Ovary (tissue), 9 donors: ENCODE measurements around the gene ACVR1C. TPM values are rescaled to one million over a fixed set of nuclear protein-coding genes. Genes with fewer than 3 reads are reported as not detected.
"Not testable (repeated sequence)": the region's sequence is repeated elsewhere in the genome, so short reads cannot be mapped to it uniquely, and the experiment has no call there.

Experiments
- DNase-seq, 5 donors: peaks; one replicate each; pipeline ENCODE4 v3.0.0-alpha.2; 2019 to 2020
- H3K27ac ChIP-seq, 2 donors: fragments of 200-600 bp; one replicate each; pipeline versions ENCODE4 v1.5.1 to v1.8.0; 2019 to 2022
- H3K27me3 ChIP-seq: fragments of 200-600 bp; one replicate; pipeline ENCODE4 v1.8.0; 2022
- H3K36me3 ChIP-seq: fragments of 200-600 bp; sonication (generic); one replicate; pipeline ENCODE4 v1.5.1; 2019
- H3K4me1 ChIP-seq: one replicate; pipeline ENCODE4 v1.8.1; 2013; ENCODE audit warnings: mild to moderate bottlenecking, moderate library complexity; ENCODE audit not compliant: insufficient read depth
- H3K4me3 ChIP-seq: fragments of 200-600 bp; sonication (generic); one replicate; pipeline ENCODE4 v1.5.1; 2017
- H3K9me3 ChIP-seq, 2 donors: fragments of 200-600 bp in 1 of 2; sonication (generic) in 1 of 2; one replicate each; pipeline versions ENCODE4 v1.5.1 to v1.8.1; 2013 to 2019; ENCODE audit warnings: mild to moderate bottlenecking in 1 of 2, moderate library complexity in 1 of 2
- EP300 ChIP-seq: sonication (generic); formaldehyde crosslinking; IDR thresholded peaks from one replicate; pipeline ENCODE4 v1.6.1; 2017; ENCODE audit warnings: antibody characterized with exemption
- POLR2A ChIP-seq: fragments of 450-650 bp; IDR thresholded peaks from one replicate; pipeline ENCODE4 v1.6.1; 2017; ENCODE audit warnings: antibody characterized with exemption, mild to moderate bottlenecking, moderate library complexity
- WGBS, 3 donors: extraction: QIAGEN DNeasy Blood & Tissue Kit in 1 of 3; methylation state at CpG; one replicate each; pipeline versions ENCODE4 v1.1.5 to v1.1.7; 2013 to 2017; 5-methylcytosine and 5-hydroxymethylcytosine counted together
- intact Hi-C, 4 donors: fragments of 100-400 bp; cut with DNase I; formaldehyde crosslinking; loops; one replicate each; pipeline versions ENCODE4 v1.11.0 to v1.15.1; 2022 to 2023
- polyA plus RNA-seq, 2 donors: library from polyadenylated mRNA; stranded (reverse); fragments of 200-250 nt in 1 of 2; fragments of 350-450 nt in 1 of 2; fragmentation: Illumina TruSeq in 1 of 2; extraction: RNeasy Lipid Tissue Mini Kit (QIAGEN cat#74804) in 1 of 2; gene quantifications; one replicate each; pipeline ENCODE4 v1.2.3, GENCODE V29; 2013 to 2014
- total RNA-seq, 7 donors: library from RNA; depleted of rRNA in 2 of 7; stranded (reverse); fragments of >200 nt in 2 of 7; fragmentation: NEBNext Ultra II Directional in 3 of 7; extraction: Animal tissue kit (Norgen Biotek cat#: 25700) in 3 of 7; gene quantifications; one replicate each; pipeline versions ENCODE4 v1.1.0 to v1.2.4, GENCODE V29; 2016 to 2023
- TF ChIP-seq, protein P1 (sequence below), 3 donors: fragments of 450-650 bp in 2 of 3; fragments of 200-600 bp in 1 of 3; IDR thresholded peaks; one replicate each; pipeline versions ENCODE4 v1.5.1 to v1.8.0; 2016 to 2022; ENCODE audit warnings: antibody characterized with exemption in 3 of 3, mild to moderate bottlenecking in 1 of 3
- donor health status: DM: no; HTN: no; CAD: no; lungs with moderate emphysema.
- donor health status: DM: no; HTN: no; CAD: no.
- donor health status: Bipolar disorder and iron deficiency.
- donor health status: DM: yes; HTN: yes; CAD: no.
- donor health status: DM: no; HTN: no; CAD: no.
- donor health status: DM: yes; HTN: yes; CAD: no.

The ACVR1C gene
- total and polyA plus RNA-seq, 9 donors = 0.45 to 8.7 (median 1.8) TPM

DNA sequence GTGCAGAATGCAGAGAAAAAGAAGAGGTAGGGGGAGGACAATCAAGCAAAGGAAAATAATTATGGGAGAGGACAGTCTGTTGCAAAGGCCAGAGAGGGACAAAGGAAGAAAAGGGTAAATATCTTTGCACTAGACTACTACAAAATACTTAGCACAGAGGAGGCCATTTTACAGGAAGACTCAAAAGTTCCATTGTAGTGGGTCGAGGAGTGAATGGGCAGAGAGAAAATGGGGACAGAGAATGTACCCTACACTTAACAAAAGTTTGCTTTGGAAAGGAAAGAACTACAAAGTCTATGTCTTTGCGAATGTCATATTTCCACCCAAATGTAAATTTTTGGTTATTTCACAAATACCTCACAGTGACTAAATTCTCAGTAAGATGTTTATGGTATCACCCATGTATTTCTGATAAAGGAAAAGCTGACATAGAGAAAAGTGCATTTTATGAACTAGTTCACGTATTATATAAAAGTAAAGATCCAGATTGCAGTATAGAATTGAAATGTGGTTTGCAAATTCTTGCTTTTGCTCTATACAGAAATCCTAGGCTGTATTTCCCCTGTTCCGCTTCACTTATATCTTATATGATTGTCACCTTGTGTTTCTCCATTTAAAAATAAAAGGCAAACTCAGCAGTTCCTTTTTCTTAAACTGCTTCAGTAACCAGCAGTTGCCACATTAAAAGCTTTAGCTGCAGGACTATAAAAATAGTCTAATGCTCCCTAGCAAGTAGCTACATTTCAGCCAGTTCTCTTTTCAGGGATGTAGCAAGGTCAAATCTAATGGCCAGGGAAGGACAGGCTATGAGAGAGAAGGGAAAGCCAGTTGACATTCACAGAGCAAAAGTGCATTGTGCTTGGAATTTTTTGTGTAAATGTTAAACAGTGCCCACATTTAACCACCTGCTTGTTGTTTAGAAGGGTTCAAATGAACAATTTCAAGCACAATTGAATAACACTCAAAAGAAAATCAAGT, 105.1 kb downstream of the ACVR1C start:
- Histone ChIP-seq H3K9me3 (no peaks in the 10 kb centered on the region), H3K27me3 (no peaks in the 10 kb centered on the region), H3K4me1 (no peaks in the 10 kb centered on the region), H3K27ac (no peak overlapping the region), H3K4me3 (no peak overlapping the region), H3K36me3 (no peaks in the 10 kb centered on the region)
- intact Hi-C loops = no loop called here
- WGBS, 3 donors = 84 to 91% (median 90%) methylated on average over 4 of the region's 4 CpGs
- TF ChIP-seq EP300 (no peak), POLR2A (no peak)
- TF ChIP-seq, protein P1, sequence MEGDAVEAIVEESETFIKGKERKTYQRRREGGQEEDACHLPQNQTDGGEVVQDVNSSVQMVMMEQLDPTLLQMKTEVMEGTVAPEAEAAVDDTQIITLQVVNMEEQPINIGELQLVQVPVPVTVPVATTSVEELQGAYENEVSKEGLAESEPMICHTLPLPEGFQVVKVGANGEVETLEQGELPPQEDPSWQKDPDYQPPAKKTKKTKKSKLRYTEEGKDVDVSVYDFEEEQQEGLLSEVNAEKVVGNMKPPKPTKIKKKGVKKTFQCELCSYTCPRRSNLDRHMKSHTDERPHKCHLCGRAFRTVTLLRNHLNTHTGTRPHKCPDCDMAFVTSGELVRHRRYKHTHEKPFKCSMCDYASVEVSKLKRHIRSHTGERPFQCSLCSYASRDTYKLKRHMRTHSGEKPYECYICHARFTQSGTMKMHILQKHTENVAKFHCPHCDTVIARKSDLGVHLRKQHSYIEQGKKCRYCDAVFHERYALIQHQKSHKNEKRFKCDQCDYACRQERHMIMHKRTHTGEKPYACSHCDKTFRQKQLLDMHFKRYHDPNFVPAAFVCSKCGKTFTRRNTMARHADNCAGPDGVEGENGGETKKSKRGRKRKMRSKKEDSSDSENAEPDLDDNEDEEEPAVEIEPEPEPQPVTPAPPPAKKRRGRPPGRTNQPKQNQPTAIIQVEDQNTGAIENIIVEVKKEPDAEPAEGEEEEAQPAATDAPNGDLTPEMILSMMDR (IDR thresholded peaks at IDR 0.05) = no peak
- DNase-seq = no peak

DNA sequence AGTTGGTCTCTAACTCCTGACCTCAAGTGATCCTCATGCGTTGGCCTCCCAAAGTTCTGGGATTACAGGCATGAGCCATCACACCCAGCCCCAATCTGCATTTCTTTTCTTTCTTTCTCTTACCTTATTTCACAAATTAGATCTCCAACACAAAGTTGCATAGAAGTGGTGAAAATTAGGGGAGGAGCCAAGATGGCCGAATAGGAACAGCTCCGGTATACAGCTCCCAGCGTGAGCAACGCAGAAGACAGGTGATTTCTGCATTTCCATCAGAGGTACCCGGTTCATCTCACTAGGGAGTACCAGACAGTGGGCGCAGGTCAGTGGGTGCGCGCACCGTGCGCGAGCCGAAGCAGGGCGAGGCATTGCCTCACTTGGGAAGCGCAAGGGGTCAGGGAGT, 113.7 kb downstream of the ACVR1C start:
- DNase-seq, H3K4me1 ChIP-seq, H3K4me3 ChIP-seq, H3K27ac ChIP-seq, H3K9me3 ChIP-seq, H3K27me3 ChIP-seq, intact Hi-C loops, H3K36me3 ChIP-seq: not testable (repeated sequence)
- WGBS, 3 donors = 91 to 98% (median 96%) methylated on average over 15 of the region's 15 CpGs

DNA sequence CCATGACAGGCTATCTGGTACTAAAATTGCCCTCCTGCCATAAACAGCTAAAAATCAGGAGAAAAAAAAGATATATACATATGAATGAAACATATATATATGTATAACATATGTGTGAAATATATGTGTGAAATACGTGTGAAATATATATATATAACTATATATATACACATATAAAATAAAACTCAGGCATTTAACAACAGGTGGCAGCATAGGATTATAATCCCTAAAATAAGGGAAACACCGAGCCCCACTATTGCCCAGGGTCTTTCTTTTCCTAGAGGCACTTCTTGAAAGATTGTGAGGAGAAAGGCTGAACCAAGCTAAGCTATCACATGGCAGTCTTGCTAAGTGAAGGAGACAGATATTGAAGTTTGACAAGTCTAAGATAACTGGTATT, 118.9 kb downstream of the ACVR1C start:
- H3K9me3 ChIP-seq = no peaks in the 10 kb centered on the region
- no peaks in the 10 kb centered on the region for H3K27me3 ChIP-seq
- H3K27ac ChIP-seq = no peak overlapping the region
- H3K4me1 ChIP-seq = no peaks in the 10 kb centered on the region
- no peaks in the 10 kb centered on the region for H3K36me3 ChIP-seq
- intact Hi-C loops = loop anchor here in 1 of 4 donors (10.0 kb wide), 1 partner anchor 265 kb away; no protein-coding TSS in a partner anchor
- no peak overlapping the region for H3K4me3 ChIP-seq
- 47 to 53% (median 48%) methylated on average over 2 of the region's 2 CpGs for WGBS, 3 donors
- TF ChIP-seq EP300 (no peak), POLR2A (no peak)
- TF ChIP-seq, protein P1 (IDR thresholded peaks at IDR 0.05) = no peak
- DNase-seq = no peak

DNA sequence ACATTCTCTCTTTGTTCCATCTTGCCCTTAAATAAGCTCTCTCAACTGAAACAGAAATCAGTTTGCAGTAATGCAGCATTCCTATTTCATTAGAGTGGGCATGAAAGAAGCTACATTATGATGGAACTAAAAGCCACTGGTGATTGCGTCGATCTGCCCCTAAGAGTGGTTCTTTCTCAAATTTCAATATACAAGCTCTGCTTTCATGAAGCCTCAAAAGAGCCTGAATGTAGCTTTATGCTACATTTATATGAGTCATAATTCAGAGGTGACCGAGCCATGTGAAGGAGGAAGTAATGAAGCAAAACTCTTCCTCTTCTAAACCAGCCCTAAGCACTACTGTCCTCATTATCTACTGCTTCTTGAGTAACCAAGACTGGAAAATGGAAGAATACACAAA, 120.0 kb downstream of the ACVR1C start:
- Histone ChIP-seq H3K4me1 (no peaks in the 10 kb centered on the region), H3K36me3 (no peaks in the 10 kb centered on the region), H3K27ac (no peak overlapping the region), H3K9me3 (no peaks in the 10 kb centered on the region), H3K27me3 (no peaks in the 10 kb centered on the region), H3K4me3 (no peak overlapping the region)
- TF ChIP-seq EP300 = no peak
- TF ChIP-seq, protein P1 (IDR thresholded peaks at IDR 0.05) = no peak
- no peak for TF ChIP-seq POLR2A
- intact Hi-C loops = loop anchor here in 1 of 4 donors (10.0 kb wide), 1 partner anchor 266 kb away; no protein-coding TSS in a partner anchor
- no peak for DNase-seq
- 83 to 84% (median 83%) methylated on average over 3 of the region's 3 CpGs for WGBS, 3 donors

DNA sequence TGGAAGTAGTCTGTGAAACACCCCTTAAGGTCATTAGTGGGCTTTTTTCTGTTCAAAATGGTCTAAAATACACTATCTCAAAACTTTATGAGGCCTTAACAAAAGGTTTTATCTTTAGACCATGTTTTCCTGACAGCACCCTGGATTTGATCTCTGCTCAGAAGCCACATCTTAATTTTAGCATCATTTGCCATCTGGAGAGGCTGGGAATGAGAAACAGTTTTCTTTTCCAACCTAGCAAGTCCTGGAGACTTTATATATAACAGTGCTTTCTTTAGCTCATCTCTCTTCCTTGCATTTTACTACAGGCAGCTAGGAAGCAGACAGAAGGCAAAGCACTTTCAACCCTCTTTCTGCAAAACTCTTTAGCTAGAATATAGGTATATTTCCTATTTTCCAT, 122.1 kb downstream of the ACVR1C start:
- no peak for DNase-seq
- H3K27me3 ChIP-seq = no peaks in the 10 kb centered on the region
- intact Hi-C loops = loop anchor here in 1 of 4 donors (10.0 kb wide), 1 partner anchor 268 kb away; no protein-coding TSS in a partner anchor
- no peak for TF ChIP-seq POLR2A
- no peak for TF ChIP-seq EP300
- TF ChIP-seq, protein P1 (IDR thresholded peaks at IDR 0.05) = no peak
- H3K4me3 ChIP-seq = no peak overlapping the region
- H3K9me3 ChIP-seq = no peaks in the 10 kb centered on the region
- no peaks in the 10 kb centered on the region for H3K4me1 ChIP-seq
- H3K36me3 ChIP-seq = no peaks in the 10 kb centered on the region
- no peak overlapping the region for H3K27ac ChIP-seq
